ENCODE measurements around the gene KCND3.

- TF ChIP-seq CTCF (optimal IDR thresholded peaks at IDR 0.05 in 1 of 3, IDR thresholded peaks at IDR 0.05 in 1 of 3, conservative IDR thresholded peaks at IDR 0.05 in 1 of 3; ENCODE audit: extremely low read depth in 1 of 3, insufficient read depth in 2 of 3, low read length in 3 of 3) (no peak), EZH2 (IDR thresholded peaks at IDR 0.05; ENCODE audit: low read length) (no peak)
Observed at GRCh38 chr1:111878091-111878490, 111.4 kb downstream of the KCND3 start.

Data from keratinocyte (primary cell).